Fibroblast of skin of scalp (primary cell): Measurements from ENCODE around the gene INPP5A.

Experiments used
- DNase-seq: peaks from one replicate; pipeline ENCODE4 v3.0.0-alpha.2; 2013

Gene INPP5A

GRCh38 chr10:132728321-132728720, 190.7 kb downstream of the INPP5A start:
- DNase-seq = no peak

GRCh38 chr10:132728741-132729140, 191.2 kb downstream of the INPP5A start:
- no peak for DNase-seq

GRCh38 chr10:132729810-132730572, 192.4 kb downstream of the INPP5A start:
- DNase-seq = no peak

- DNase-seq = no peak
These were observed 193.0 kb downstream of the INPP5A start for GRCh38 chr10:132730573-132730953.

- no peak for DNase-seq
These were observed 194.9 kb downstream of the INPP5A start for GRCh38 chr10:132732518-132732917.

GRCh38 chr10:132733926-132734325, 196.3 kb downstream of the INPP5A start:
- DNase-seq = no peak

GRCh38 chr10:132735341-132735775, 197.8 kb downstream of the INPP5A start:
- no peak for DNase-seq

- DNase-seq = no peak
These were observed 198.4 kb downstream of the INPP5A start for GRCh38 chr10:132735923-132736391.

GRCh38 chr10:132737390-132738048, 199.9 kb downstream of the INPP5A start:
- DNase-seq = no peak

GRCh38 chr10:132738454-132739224, 201.1 kb downstream of the INPP5A start:
- no peak for DNase-seq

- DNase-seq = no peak
These were observed 201.6 kb downstream of the INPP5A start for GRCh38 chr10:132739225-132739613.

- DNase-seq = no peak
These were observed 203.0 kb downstream of the INPP5A start for GRCh38 chr10:132740588-132740987.

GRCh38 chr10:132742167-132742836, 204.7 kb downstream of the INPP5A start:
- DNase-seq = no peak

GRCh38 chr10:132742837-132743194, 205.2 kb downstream of the INPP5A start:
- no peak for DNase-seq

GRCh38 chr10:132743196-132743924, 205.8 kb downstream of the INPP5A start:
- peak; percentile 45 for DNase-seq

GRCh38 chr10:132743925-132744490, 206.4 kb downstream of the INPP5A start:
- DNase-seq = peak; percentile 52

- DNase-seq = no peak
These were observed 207.3 kb downstream of the INPP5A start for GRCh38 chr10:132744839-132745238.

- no peak for DNase-seq
These were observed 207.9 kb downstream of the INPP5A start for GRCh38 chr10:132745511-132745910.

GRCh38 chr10:132745971-132746370, 208.4 kb downstream of the INPP5A start:
- no peak for DNase-seq

GRCh38 chr10:132746386-132746785, 208.8 kb downstream of the INPP5A start:
- no peak for DNase-seq

GRCh38 chr10:132746801-132747625, 209.4 kb downstream of the INPP5A start:
- no peak for DNase-seq
